Measurements from ENCODE around the gene OR2V1.
"Not testable (repeated sequence)": the region's sequence is repeated elsewhere in the genome, so short reads cannot be mapped to it uniquely, and the experiment has no call there.

GRCh38 chr5:181095162-181095561, 35.8 kb downstream of the OR2V1 start:
- not testable (repeated sequence) for TF ChIP-seq CTCF (IDR thresholded peaks at IDR 0.05); EZH2 (IDR thresholded peaks at IDR 0.05; ENCODE audit: borderline replicate concordance, insufficient read depth, low read depth, low read length, poor library complexity, severe bottlenecking)

Measured in B cell (primary cell).